ENCODE data around the gene B3GALT4.
A peak's percentile ranks its signal among the peaks of the same experiment; 100 is the strongest.

The B3GALT4 gene

DNA sequence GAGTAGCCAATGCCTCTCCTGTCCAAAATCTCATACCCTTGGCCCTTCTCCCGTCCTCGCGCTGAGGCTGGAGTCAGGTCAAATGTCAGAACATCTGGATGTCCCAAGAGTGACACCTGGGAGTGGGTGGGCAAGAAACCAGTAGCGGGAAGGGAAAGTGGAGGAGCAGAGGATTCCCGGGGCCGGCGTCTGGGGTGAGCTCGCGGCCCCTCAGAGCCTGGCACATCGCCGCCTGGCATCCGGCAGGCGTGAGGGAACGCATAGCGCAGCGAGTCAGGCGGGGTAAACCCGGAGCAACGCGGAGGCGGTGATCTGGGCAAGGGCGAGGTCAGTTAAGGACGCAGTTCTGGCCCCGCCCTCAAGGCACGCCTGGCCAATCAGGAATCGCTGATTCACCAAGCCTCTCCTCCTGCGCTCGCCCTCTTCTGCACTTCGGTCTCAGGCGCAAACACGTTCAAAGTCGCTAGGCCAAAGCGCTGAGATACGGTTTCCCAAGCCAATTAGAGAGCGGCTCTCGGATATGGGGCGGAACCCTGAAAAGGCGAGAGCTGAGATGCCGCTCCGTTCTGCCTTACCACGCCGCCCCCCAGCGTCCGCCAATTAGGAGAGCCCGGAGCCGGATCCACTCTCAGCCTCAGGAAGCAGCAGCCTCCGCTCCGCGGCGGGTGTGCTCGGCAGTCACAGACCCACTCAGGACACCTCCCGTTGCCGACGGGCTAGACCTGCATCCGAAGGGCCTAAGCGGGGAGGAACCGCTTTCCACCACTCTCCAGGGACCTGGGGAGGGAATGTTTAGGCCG is 27.8 kb upstream of the B3GALT4 start:
- Histone ChIP-seq H3K4me2 (ENCODE audit: low read depth, low read length, poor library complexity, severe bottlenecking) (peak overlapping the region; percentile 99), H3K27me3 (ENCODE audit: insufficient read depth, low read length, poor library complexity, severe bottlenecking) (no peaks in the 10 kb centered on the region), H3K36me3 (ENCODE audit: insufficient read depth, low read length) (peaks cover 4% of the 10 kb centered on the region; the same call in 1 of the 2 replicates), H3F3A (ENCODE audit: low read depth) (no peaks in the 10 kb centered on the region), H2AFZ (ENCODE audit: low read length) (peak overlapping the region; percentile 91), H3K9me2 (replicated peaks; ENCODE audit: low read depth, low read length) (no peaks in the 10 kb centered on the region), H3K79me2 (ENCODE audit: insufficient read depth, low read length) (peaks cover 13% of the 10 kb centered on the region), H3K4me1 (ENCODE audit: insufficient read depth, low read length, poor library complexity, severe bottlenecking) (peaks cover 22% of the 10 kb centered on the region), H4K20me1 (ENCODE audit: insufficient read depth, low read length, poor library complexity, severe bottlenecking) (no peaks in the 10 kb centered on the region), H3K4me3 (ENCODE audit: low read length, poor library complexity, severe bottlenecking) (peak overlapping the region; percentile 86), H3K9me3 (ENCODE audit: insufficient read depth, low read depth, low read length) (no peaks in the 10 kb centered on the region), H3K9ac (ENCODE audit: low read depth, low read length, poor library complexity, severe bottlenecking) (peak overlapping the region; percentile 94)
- TF ChIP-seq EZH2phosphoT487 (IDR thresholded peaks at IDR 0.05; ENCODE audit: borderline replicate concordance): no peak
- TF ChIP-seq, protein P1, sequence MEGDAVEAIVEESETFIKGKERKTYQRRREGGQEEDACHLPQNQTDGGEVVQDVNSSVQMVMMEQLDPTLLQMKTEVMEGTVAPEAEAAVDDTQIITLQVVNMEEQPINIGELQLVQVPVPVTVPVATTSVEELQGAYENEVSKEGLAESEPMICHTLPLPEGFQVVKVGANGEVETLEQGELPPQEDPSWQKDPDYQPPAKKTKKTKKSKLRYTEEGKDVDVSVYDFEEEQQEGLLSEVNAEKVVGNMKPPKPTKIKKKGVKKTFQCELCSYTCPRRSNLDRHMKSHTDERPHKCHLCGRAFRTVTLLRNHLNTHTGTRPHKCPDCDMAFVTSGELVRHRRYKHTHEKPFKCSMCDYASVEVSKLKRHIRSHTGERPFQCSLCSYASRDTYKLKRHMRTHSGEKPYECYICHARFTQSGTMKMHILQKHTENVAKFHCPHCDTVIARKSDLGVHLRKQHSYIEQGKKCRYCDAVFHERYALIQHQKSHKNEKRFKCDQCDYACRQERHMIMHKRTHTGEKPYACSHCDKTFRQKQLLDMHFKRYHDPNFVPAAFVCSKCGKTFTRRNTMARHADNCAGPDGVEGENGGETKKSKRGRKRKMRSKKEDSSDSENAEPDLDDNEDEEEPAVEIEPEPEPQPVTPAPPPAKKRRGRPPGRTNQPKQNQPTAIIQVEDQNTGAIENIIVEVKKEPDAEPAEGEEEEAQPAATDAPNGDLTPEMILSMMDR (conservative IDR thresholded peaks at IDR 0.05; ENCODE audit: low read length): no peak

DNA sequence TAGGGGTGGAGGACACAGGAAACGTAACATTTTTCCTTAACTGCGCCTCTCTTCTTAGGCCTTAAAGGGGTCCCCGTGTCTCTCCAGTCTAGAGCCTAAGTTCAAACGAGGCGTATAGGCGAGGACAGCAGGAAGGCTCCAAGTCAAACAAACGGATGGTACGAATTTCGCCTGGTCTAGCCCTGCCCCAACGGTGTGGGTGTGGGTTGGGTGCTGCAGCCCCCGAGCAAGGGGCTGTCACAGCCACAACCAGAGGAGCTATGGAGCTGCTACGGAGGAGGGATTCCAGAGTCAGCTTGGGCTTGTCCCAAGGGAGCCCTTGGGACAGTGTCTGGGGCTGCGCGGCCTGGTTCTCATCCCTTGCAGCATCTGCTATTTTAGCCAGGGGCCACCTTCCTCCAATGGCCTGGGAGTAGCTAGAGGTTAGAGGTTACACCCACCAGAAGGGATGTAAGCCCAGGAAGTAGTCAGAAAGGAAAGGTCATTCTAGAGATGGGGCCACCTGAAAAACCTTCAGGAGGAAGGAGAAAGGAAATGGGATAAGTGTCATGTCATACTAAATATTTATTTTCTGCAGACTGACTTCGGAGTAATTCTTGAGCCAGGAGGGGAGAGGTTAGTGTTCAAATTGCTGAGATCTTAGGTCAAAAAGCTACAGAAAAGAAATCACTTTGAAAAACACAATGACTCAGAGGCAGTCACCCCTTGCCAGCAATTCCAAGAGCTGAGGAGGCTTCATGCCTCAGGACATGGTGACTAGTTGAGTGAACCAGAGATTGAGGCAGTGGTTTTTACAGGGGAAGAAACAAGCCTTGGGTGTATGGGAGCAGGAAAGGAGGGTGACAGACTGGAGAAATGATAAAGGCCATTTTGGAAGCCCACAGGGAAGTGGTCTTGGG is 26.9 kb upstream of the B3GALT4 start:
- Histone ChIP-seq H2AFZ (ENCODE audit: low read length) (peak overlapping the region; percentile 67), H3F3A (ENCODE audit: low read depth) (no peaks in the 10 kb centered on the region), H3K9me2 (replicated peaks; ENCODE audit: low read depth, low read length) (no peaks in the 10 kb centered on the region), H3K79me2 (ENCODE audit: insufficient read depth, low read length) (peaks cover 13% of the 10 kb centered on the region), H3K36me3 (ENCODE audit: insufficient read depth, low read length) (peaks cover 4% of the 10 kb centered on the region; the same call in 1 of the 2 replicates), H3K4me3 (ENCODE audit: low read length, poor library complexity, severe bottlenecking) (peak overlapping the region; percentile 86), H3K9me3 (ENCODE audit: insufficient read depth, low read depth, low read length) (no peaks in the 10 kb centered on the region), H3K4me1 (ENCODE audit: insufficient read depth, low read length, poor library complexity, severe bottlenecking) (peaks cover 22% of the 10 kb centered on the region), H4K20me1 (ENCODE audit: insufficient read depth, low read length, poor library complexity, severe bottlenecking) (no peaks in the 10 kb centered on the region), H3K9ac (ENCODE audit: low read depth, low read length, poor library complexity, severe bottlenecking) (peak overlapping the region; percentile 94), H3K27me3 (ENCODE audit: insufficient read depth, low read length, poor library complexity, severe bottlenecking) (no peaks in the 10 kb centered on the region), H3K4me2 (ENCODE audit: low read depth, low read length, poor library complexity, severe bottlenecking) (peak overlapping the region; percentile 91)
- TF ChIP-seq, protein P1 (conservative IDR thresholded peaks at IDR 0.05; ENCODE audit: low read length): no peak
- TF ChIP-seq EZH2phosphoT487 (IDR thresholded peaks at IDR 0.05; ENCODE audit: borderline replicate concordance): no peak

DNA sequence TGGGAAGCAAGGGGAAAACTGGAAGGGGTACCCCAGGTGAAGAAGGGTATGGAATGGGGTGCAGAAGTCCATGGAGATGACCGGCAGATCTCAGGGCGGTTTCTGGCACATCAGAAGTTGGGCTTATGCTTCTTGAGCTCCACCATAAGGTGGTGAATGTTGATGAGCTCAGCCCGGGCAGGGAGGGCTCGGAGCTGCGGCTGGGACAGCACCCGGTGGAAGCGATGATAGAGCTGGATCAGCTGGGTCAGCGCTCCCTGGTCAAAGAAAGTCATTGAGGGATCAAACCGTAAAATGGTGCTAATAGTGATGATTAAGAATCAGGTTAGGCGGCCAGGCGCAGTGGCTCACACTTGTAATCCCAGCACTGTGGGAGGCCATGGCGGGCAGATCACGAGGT is 26.2 kb upstream of the B3GALT4 start:
- Histone ChIP-seq H3K9me3 (ENCODE audit: insufficient read depth, low read depth, low read length) (no peaks in the 10 kb centered on the region), H3K36me3 (ENCODE audit: insufficient read depth, low read length) (peaks cover 4% of the 10 kb centered on the region; the same call in 1 of the 2 replicates), H3K9ac (ENCODE audit: low read depth, low read length, poor library complexity, severe bottlenecking) (peak overlapping the region; percentile 94), H3F3A (ENCODE audit: low read depth) (no peaks in the 10 kb centered on the region), H3K4me1 (ENCODE audit: insufficient read depth, low read length, poor library complexity, severe bottlenecking) (peaks cover 22% of the 10 kb centered on the region), H4K20me1 (ENCODE audit: insufficient read depth, low read length, poor library complexity, severe bottlenecking) (no peaks in the 10 kb centered on the region), H3K79me2 (ENCODE audit: insufficient read depth, low read length) (peaks cover 13% of the 10 kb centered on the region), H3K27me3 (ENCODE audit: insufficient read depth, low read length, poor library complexity, severe bottlenecking) (no peaks in the 10 kb centered on the region), H3K4me3 (ENCODE audit: low read length, poor library complexity, severe bottlenecking) (peak overlapping the region; percentile 86), H3K4me2 (ENCODE audit: low read depth, low read length, poor library complexity, severe bottlenecking) (peak overlapping the region; percentile 91), H2AFZ (ENCODE audit: low read length) (no peak overlapping the region), H3K9me2 (replicated peaks; ENCODE audit: low read depth, low read length) (no peaks in the 10 kb centered on the region)
- no peak for TF ChIP-seq EZH2phosphoT487 (IDR thresholded peaks at IDR 0.05; ENCODE audit: borderline replicate concordance)
- TF ChIP-seq, protein P1 (conservative IDR thresholded peaks at IDR 0.05; ENCODE audit: low read length): no peak
